ENCODE results near the gene NTNG1. TPM values are rescaled to one million over a fixed set of nuclear protein-coding genes. Genes with fewer than 3 reads are reported as not detected.

Gene NTNG1
- total RNA-seq, 1 experiment from 2014 or later = not detected

DNA sequence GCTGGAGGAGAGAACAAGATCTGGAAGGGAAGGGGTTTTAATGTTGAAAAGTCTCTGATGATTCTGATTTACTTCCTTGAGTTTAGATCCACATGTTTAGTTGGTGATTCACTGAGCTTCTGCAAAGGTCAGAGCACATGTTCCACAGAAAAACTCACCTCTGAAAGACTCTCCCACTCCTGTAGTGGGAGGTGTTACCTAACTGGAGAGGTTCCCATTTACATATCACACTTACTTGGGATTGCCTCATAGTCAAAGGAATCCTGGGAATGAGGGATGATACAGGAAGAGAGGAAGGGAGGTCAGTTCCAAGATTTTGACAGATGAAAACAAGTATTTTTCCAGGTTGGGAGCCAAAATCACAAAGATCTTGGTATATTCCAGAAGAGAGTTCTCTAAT lies 2.7 kb upstream of the NTNG1 start:
- BruUV-seq (replicated peaks) = no TSS peak

DNA sequence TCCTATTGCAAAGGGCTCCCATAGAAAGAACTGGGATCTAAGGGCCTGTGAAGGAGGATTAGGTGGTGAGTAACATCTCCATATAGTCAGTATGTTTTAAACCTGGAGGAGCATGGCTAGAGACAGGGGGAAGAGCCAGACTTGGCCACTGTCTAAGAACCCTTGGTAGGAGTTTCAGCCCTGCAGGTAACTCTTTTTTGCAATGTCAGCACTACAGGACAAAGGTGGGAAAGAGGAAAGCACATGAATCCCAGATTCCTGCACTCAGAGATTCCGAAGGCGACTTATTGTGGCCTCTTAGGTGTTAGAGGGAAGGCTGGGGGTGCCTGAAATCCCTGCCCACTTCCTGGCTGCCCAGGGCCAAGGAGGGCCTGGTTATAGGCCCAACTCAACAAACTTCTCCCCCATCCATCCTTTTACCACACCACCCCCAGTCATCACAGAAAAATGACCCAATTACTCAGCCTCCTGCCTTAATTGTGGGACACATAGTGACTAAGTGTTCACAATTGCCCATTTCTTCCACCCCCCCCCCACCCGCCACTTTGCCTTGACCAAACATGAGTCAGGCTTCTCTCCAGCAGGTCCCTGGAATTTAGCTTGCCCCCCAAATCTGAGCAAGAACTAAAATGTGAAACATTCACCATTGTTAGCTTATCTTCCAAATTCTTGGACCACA lies 1.9 kb upstream of the NTNG1 start:
- ChIA-PET CTCF (interaction anchor here (0.6 to 0.8 kb wide), 3 partner anchors 67 to 1154 kb away, joined by 3 read pairs; no protein-coding TSS in a partner anchor), POLR2A (interaction anchor here (0.7 to 0.9 kb wide), 2 partner anchors 82 to 600 kb away, joined by 3 read pairs; partner anchors contain the start of gene PRMT6)
- Mint-ChIP-seq H3K27ac (ENCODE audit: low read depth, unreplicated experiment) (no peak overlapping the region), H3K9me3 (ENCODE audit: unreplicated experiment) (no peaks in the 10 kb centered on the region), H3K4me1 (ENCODE audit: insufficient read depth, unreplicated experiment) (peaks cover 26% of the 10 kb centered on the region), H3K27me3 (ENCODE audit: insufficient read depth, unreplicated experiment) (no peaks in the 10 kb centered on the region), H3K4me3 (ENCODE audit: unreplicated experiment) (peak overlapping the region; percentile 77), H3K36me3 (ENCODE audit: insufficient read depth, unreplicated experiment) (no peaks in the 10 kb centered on the region)
- intact Hi-C loops (cut with micrococcal nuclease) = no loop called here
- TF ChIP-seq, protein P1, sequence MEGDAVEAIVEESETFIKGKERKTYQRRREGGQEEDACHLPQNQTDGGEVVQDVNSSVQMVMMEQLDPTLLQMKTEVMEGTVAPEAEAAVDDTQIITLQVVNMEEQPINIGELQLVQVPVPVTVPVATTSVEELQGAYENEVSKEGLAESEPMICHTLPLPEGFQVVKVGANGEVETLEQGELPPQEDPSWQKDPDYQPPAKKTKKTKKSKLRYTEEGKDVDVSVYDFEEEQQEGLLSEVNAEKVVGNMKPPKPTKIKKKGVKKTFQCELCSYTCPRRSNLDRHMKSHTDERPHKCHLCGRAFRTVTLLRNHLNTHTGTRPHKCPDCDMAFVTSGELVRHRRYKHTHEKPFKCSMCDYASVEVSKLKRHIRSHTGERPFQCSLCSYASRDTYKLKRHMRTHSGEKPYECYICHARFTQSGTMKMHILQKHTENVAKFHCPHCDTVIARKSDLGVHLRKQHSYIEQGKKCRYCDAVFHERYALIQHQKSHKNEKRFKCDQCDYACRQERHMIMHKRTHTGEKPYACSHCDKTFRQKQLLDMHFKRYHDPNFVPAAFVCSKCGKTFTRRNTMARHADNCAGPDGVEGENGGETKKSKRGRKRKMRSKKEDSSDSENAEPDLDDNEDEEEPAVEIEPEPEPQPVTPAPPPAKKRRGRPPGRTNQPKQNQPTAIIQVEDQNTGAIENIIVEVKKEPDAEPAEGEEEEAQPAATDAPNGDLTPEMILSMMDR (IDR thresholded peaks at IDR 0.05; ENCODE audit: unreplicated experiment) = no peak
- DNase-seq (ENCODE audit: unreplicated experiment) = no peak
- no TSS peak for BruUV-seq (replicated peaks)

More for the DNA sequence above, 2.7 kb upstream of the NTNG1 start:
- intact Hi-C loops (cut with micrococcal nuclease) = no loop called here
- ChIA-PET POLR2A (interaction anchor here (0.6 to 0.9 kb wide), 2 partner anchors 75 to 718 kb away, joined by 3 to 4 read pairs; no protein-coding TSS in a partner anchor), CTCF (interaction anchor here (0.7 kb wide), 1 partner anchor 510 kb away, joined by 4 read pairs; no protein-coding TSS in a partner anchor)
- TF ChIP-seq, protein P1 (IDR thresholded peaks at IDR 0.05; ENCODE audit: unreplicated experiment) = no peak
- H3K9me3 Mint-ChIP-seq (ENCODE audit: unreplicated experiment) = no peaks in the 10 kb centered on the region
- no peaks in the 10 kb centered on the region for H3K36me3 Mint-ChIP-seq (ENCODE audit: insufficient read depth, unreplicated experiment)
- no peak for DNase-seq (ENCODE audit: unreplicated experiment)
- no peaks in the 10 kb centered on the region for H3K27me3 Mint-ChIP-seq (ENCODE audit: insufficient read depth, unreplicated experiment)
- H3K4me1 Mint-ChIP-seq (ENCODE audit: insufficient read depth, unreplicated experiment) = peaks cover 26% of the 10 kb centered on the region
- H3K27ac Mint-ChIP-seq (ENCODE audit: low read depth, unreplicated experiment) = no peak overlapping the region
- no peak overlapping the region for H3K4me3 Mint-ChIP-seq (ENCODE audit: unreplicated experiment)

DNA sequence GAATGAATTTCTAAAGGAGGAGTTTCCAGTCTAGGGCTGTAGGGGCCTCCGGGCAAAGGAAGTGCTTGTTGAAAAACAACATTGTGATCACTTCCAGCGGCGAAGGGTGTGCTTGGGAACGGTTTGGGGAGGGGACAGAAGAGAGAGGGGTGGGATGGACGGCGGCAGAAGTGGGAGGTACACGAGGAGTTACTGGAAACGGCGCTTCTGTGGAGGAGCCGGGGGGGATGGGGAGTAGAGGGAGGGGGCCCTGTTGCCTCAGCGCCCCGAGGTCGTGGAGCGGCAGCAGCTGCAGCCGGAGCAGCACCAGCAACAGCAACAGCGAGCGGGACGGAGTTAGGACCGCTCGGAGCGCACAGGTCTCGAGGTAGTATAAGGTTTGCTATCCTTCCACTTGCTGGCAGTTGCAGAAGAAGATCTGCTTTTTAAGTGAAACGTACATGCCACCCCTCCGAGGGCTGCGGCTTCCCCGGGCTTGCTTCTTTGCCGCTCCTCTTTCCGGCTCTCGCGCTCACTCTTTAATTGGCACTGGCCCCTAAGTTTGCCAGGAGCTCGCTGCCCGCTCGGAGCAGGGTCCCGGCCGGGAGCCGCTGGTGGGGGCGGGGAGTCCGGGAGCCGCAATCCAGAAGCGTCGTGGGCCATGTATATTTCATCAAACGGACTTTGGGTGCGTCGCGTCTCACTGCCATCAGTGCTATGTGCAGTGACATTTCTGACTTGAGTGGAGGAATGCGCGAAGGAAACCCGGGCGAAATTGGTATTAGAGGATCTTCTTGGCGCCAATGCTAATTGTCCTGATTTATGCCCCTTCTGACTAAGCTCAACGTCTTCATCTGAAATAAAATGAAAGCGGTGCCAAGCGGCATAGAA lies 771 bp upstream of the NTNG1 start:
- Mint-ChIP-seq H3K27me3 (ENCODE audit: insufficient read depth, unreplicated experiment) (no peaks in the 10 kb centered on the region), H3K4me3 (ENCODE audit: unreplicated experiment) (peak overlapping the region; percentile 77), H3K4me1 (ENCODE audit: insufficient read depth, unreplicated experiment) (peaks cover 26% of the 10 kb centered on the region), H3K36me3 (ENCODE audit: insufficient read depth, unreplicated experiment) (no peaks in the 10 kb centered on the region), H3K27ac (ENCODE audit: low read depth, unreplicated experiment) (no peak overlapping the region), H3K9me3 (ENCODE audit: unreplicated experiment) (no peaks in the 10 kb centered on the region)
- POLR2A ChIA-PET = interaction anchor here (0.9 kb wide), 1 partner anchor 83 kb away, joined by 3 read pairs; the partner anchor contains the start of gene PRMT6
- DNase-seq (ENCODE audit: unreplicated experiment) = peak; percentile 27
- CTCF ChIA-PET = interaction anchor here (0.5 to 0.9 kb wide), 6 partner anchors 395 to 1156 kb away, joined by 3 to 5 read pairs (median 3); no protein-coding TSS in a partner anchor
- no TSS peak for BruUV-seq (replicated peaks)
- TF ChIP-seq, protein P1 (IDR thresholded peaks at IDR 0.05; ENCODE audit: unreplicated experiment) = no peak
- intact Hi-C loops (cut with micrococcal nuclease) = loop anchor here (2.0 to 10.0 kb wide), 4 partner anchors 83 to 1348 kb away; partner anchors contain the start of gene PRMT6
